HG03196 (cell line): Measurements from ENCODE around the gene RAB37.

Source experiments
- ATAC-seq: cut with Tn5 transposase; IDR thresholded peaks from one replicate; pipeline ENCODE4 v1.9.1; 2021; ENCODE audit not compliant: unreplicated experiment

Gene RAB37

GRCh38 chr17:74776990-74777389 lies 39.9 kb downstream of the RAB37 start:
- ATAC-seq, result no peak

GRCh38 chr17:74777901-74778515 lies 41.0 kb downstream of the RAB37 start:
- ATAC-seq, result no peak

- no peak for ATAC-seq
Measured at GRCh38 chr17:74778960-74779359, 41.9 kb downstream of the RAB37 start.

GRCh38 chr17:74779501-74779900 lies 42.4 kb downstream of the RAB37 start:
- ATAC-seq, result no peak

- no peak for ATAC-seq
Measured at GRCh38 chr17:74779948-74780400, 42.9 kb downstream of the RAB37 start.

GRCh38 chr17:74780443-74781238 lies 43.6 kb downstream of the RAB37 start:
- ATAC-seq, result no peak

GRCh38 chr17:74782571-74782970 lies 45.5 kb downstream of the RAB37 start:
- ATAC-seq, result no peak

- no peak for ATAC-seq
Measured at GRCh38 chr17:74784125-74784810, 47.2 kb downstream of the RAB37 start.

- ATAC-seq, result no peak
Measured at GRCh38 chr17:74785096-74785980, 48.3 kb downstream of the RAB37 start.

- ATAC-seq, result no peak
Measured at GRCh38 chr17:74785981-74786360, 48.9 kb downstream of the RAB37 start.

GRCh38 chr17:74786431-74787055 lies 49.5 kb downstream of the RAB37 start:
- ATAC-seq, result no peak

- no peak for ATAC-seq
Measured at GRCh38 chr17:74790161-74791058, 53.4 kb downstream of the RAB37 start.

- no peak for ATAC-seq
Measured at GRCh38 chr17:74792586-74793105, 55.6 kb downstream of the RAB37 start.

GRCh38 chr17:74795327-74796020 lies 58.4 kb downstream of the RAB37 start:
- no peak for ATAC-seq

GRCh38 chr17:74796211-74796610 lies 59.2 kb downstream of the RAB37 start:
- ATAC-seq, result no peak

GRCh38 chr17:74796866-74797265 lies 59.8 kb downstream of the RAB37 start:
- ATAC-seq, result no peak
